IPS-NIHi7 (cell line): ENCODE results near the gene NR1I3.

Experiments
- DNase-seq: peaks from one replicate; pipeline ENCODE4 v3.0.0; 2012; ENCODE audit warnings: mixed read lengths; ENCODE audit errors: extremely low spot score

Gene NR1I3

DNA sequence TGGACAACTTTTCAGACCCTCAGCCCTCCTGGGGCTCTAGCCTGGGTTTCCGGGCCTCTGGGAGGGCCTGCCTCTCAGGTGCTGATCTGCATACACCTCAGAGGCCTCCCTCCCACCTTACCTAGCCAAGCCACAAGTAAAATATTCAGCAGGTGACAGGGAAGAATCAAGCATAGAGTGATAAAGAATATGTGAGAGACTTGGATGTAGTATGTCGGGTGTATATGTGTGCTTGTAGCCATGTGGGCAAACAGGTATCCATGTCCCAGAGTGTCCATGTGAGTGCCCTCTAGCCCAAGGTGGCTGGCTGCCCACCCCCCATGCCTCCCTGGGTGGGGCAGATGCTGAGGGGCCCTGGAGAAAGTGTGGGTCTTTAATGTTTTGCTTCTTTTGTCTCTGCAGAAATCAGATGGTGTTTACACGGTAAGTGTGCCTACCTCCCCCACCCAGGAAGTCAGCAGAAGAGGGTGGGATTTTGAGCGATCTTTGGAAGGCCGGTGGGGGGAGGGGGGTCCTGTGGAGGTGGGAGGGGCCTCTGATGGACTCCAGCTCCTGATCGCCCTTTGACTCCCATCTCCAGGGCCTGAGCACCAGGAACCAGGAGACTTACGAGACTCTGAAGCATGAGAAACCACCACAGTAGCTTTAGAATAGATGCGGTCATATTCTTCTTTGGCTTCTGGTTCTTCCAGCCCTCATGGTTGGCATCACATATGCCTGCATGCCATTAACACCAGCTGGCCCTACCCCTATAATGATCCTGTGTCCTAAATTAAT lies 19.5 kb downstream of the NR1I3 start:
- no peak for DNase-seq

DNA sequence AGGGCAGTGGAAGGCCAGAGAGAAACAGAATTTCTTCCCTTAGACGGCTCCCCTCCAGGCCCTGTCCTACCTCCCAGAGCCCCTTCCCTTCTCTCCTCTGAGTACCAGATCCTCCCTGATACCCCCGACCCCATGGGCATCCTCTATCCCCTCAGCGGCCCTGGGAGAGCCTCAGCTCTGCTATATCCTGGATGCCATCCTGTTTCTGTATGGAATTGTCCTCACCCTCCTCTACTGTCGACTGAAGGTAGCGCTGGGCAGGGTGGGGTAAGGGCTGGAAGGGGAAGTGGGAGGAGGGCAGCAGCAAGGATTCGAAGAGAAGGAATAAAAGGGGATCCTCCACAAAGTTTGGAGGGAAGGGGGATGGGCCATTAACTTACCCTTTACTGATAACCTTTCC lies 20.2 kb downstream of the NR1I3 start:
- no peak for DNase-seq

DNA sequence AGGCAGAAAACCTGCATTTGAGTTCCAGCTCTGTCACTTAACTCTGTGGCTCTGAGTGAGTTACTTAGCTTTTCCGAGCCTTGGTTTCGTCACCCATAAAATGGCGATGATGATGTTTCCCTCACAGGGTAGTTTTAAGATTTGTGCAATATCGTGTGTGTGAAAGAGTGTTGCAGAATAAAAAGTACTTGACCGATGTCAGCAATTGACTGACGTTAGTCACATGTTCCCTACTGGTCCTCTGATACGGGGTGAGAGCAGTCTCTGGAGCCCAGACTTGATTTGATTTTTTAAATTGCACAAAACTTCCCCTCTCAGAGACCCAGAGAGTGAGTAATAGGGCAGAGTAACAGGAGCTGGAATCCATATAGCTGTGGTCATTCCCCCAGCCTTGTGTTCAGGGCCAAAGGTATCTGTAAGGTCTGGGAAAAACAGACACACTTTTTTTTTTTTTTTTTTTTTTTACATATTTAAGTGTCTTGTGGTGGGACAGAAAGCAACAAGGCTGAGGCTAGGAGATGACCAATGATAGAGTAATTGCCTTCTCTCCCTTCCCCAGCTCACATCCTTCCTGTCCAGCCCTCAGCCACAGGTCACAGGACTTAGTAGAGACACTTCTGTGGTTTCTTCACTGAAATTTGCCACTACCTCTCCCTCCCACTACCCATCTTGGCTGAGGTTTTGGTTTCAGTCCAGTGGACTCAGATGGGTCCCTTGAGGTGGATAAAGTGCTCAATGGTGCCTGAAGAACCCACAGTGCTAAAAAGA lies 20.9 kb downstream of the NR1I3 start:
- DNase-seq, result no peak

GRCh38 chr1:161215076-161215475 lies 22.9 kb downstream of the NR1I3 start, which contains the start of gene FCER1G:
FCER1G (plus strand) TSS chr1:161215295; CDS start chr1:161215322, 27 bp downstream.
- no peak for DNase-seq

DNA sequence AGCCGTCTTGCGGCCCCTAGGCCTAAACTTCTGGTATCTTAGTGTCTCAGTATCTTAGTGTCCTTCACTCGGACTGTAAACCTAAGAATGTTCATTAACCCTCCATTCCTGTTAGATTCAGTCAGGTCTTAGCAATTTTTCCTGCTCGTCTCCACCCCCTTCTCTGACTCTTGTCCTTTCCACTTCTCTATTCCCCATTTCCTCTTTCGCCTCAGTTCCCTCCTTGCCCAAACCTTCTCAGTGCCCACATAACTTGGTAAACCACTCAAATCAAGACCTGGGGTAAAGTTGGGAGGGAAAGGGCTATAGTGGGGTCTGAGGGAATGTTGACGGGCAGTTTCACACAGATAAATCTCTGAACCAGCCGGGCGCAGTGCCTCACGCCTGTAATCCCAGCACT lies 23.6 kb downstream of the NR1I3 start:
- no peak for DNase-seq

DNA sequence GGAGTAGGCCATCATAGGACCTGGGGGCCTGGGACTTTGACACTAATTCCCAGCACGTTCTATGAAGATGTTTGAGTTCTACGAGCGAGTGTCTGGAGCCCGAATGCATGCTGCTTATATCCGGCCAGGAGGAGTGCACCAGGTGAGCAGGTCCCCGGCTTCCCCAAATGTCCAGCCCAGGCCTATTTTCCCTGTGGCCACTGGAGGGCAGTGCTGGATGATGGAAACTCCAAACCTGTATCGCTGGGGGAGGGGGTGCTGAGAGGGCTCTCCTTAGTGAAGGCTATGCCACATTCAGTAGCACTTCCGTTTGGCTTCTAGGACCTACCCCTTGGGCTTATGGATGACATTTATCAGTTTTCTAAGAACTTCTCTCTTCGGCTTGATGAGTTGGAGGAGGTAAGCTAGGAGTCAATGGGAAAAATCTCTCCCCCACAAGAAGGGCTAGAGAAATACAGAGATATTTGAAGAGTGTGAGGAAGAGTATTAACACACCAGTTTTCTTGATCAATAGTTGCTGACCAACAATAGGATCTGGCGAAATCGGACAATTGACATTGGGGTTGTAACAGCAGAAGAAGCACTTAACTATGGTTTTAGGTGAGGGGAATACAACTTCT lies 28.1 kb downstream of the NR1I3 start:
- DNase-seq, result peak; percentile 94

DNA sequence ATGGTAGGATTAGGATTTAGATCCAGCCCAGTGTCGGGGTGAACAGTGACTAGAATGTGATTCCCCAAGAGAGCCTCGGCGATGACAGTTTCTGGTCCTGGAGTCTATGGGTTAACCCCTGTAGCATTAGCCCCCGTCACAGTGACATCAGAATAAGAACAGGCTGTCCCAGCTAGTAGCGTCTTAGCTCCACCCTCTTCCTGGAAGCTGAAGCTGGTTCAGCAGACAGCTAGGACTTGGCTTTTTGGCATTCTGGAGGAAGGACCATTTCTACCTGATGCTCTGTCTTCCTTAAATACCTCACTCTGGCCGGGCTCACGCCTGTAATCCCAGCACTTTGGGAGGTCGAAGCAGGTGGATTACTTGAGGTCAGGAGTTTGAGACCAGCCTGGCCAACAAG lies 30.8 kb downstream of the NR1I3 start:
- DNase-seq, result no peak

GRCh38 chr1:161206411-161207140 lies 31.4 kb downstream of the NR1I3 start:
- DNase-seq, result no peak

- DNase-seq, result peak; percentile 92
These were observed 35.9 kb downstream of the NR1I3 start, which contains the start of gene NDUFS2 for GRCh38 chr1:161201836-161202712. NDUFS2 (plus strand) TSS chr1:161202367; CDS start chr1:161202386, 19 bp downstream.

DNA sequence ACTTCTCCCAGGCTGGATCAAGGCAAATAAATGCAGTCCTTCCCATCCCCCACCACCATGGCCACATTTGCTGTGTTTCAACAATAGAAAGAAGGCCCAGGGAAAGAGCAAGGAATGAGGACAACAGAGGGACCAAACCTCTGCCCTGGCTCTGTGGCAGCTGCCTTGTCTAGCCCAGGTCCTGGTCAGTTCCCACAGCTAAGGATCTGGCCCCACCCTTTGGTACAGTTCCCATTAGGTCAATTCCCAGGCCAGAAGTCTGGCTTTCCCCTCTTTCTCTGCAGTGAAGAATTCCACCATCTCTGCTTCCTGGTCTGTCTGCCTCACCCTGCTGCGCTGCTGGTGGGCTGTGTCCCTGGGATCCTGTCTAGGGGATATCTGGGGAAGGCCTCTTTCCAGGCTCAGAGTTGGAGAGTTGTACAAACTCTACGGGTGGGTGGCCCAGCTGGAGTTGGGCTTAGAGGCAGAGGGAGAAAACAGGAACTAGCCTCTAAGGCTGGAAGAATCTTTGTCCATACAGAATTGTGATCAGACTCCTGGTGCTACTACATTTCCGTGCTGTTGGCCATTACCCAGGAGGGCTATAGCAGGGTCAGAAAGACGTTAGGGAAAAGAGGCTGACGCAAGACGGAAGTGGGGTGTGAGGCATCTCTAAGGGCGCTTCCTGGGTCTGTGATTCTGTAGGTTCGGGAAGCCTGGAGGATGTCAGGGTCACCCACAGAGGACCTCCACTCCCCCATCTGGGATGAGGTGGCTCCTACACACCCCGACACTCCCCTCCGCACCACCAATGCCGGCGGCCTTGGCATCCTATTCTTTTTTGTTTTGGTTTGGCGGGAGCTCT lies 36.8 kb downstream of the NR1I3 start:
- DNase-seq, result no peak

- no peak for DNase-seq
These were observed 37.5 kb downstream of the NR1I3 start for GRCh38 chr1:161200421-161200991.

- no peak for DNase-seq
These were observed 38.4 kb downstream of the NR1I3 start for GRCh38 chr1:161199506-161200139.

DNA sequence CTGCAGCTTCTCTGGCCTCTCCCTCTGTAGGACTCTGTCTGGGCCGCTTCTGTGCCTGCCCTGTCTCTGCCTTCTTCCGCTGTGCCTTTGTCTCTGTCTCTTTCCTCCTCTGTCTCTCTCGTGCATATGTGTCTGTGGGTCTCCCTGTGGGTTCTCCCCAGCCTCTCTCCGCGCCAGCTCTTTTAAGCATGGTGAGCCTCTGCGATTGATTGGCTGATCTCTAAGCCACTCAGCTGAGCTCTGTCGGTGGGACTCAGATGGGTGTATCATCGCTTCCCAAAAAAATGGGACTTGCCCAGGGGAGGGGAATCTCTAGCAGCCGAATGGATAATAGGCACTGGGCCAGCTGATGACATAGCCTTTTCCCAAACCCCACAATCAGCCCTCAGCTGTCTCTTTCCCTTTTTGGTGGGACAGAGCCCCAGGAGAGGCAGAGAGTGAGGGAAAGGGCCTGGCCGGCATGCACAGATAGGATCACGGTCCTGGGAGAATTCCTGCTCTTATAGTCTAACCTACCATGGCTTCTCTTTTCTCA lies 39.0 kb downstream of the NR1I3 start, which contains the start of gene ADAMTS4:
TSS of gene ADAMTS4 (minus strand) at position 158 of the 535 bp plus-strand sequence. CDS start 427 bp downstream, outside the sequence.
- peak; percentile 43 for DNase-seq

DNA sequence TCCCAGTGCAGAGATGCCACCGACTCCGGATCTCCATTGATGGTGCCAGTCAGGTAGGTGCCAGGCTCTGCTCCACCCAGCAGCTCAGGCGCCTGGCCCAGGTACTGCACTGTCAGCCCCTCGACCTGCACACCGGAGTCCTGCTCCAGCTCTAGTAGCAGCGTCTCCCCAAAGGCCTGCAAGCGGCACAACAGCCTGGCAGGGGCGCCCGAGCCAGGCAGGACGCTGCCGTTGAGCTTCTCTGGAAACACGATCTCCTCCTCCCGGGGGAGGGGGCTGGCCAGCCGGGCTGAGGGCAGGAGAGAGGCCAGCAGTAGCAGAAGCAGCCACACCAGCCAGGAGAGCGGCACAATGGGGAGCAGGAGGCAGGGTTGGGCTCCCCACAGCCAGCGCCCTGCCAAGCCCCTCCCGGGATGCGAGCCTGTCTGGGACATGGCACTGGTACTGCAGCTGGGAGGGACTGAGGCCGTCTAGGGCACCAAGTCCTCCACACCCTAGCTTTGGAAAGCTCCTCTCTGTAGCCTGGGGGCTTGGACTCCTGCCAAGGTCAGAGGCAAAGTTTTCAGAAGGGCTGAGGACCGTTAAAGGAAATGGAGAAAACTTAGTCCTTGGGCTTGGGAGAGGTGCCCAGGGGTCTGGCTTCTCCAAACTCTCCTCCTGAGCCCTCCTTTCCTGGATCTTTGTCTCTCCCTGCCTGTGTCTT lies 39.7 kb downstream of the NR1I3 start:
- peak; percentile 79 for DNase-seq

DNA sequence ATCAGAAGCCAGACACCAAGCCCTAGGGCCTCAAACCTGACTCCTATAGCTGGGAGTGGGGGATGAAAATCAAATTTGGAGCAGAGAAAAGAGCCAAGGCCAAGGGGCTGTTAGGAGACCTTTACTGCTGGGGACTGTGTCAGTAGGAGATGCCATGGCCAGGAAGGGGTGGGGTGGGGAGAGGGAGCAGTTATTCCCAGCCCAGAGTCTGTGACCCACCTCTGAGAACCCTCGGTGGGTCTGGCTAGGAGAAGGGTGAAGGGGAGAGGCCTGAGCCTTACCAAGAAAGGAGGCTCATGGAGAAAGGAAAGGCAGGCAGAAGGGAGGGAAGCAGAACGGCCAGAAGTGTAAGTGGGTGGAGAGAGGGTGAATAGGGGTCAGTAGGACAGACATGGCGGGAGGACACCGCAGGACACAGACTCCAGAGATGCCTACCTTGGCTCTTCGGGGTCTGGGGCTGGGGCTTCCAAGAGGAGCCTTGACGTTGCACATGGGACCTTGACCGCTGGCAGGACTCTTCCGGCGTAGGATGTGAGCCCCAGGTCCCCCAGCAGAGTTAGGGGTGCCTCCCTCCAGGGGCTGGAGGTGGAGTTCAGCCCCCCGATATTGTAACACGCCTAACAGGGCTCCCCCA lies 40.3 kb downstream of the NR1I3 start:
- DNase-seq, result no peak

- DNase-seq, result no peak
These were observed 41.2 kb downstream of the NR1I3 start for GRCh38 chr1:161196521-161197451.
